Subcutaneous abdominal adipose tissue (tissue), 5 donors: ENCODE measurements around the gene CHIC2.

Experiments
- H3K27ac ChIP-seq: one replicate; pipeline ENCODE4 v1.7.0; 2013; ENCODE audit warnings: low read depth, mild to moderate bottlenecking, inconsistent platforms, low read length, moderate library complexity
- H3K27me3 ChIP-seq, 5 donors: one replicate each; pipeline ENCODE4 v1.7.0; 2013; ENCODE audit warnings: low read length in 5 of 5, inconsistent platforms in 1 of 5; ENCODE audit not compliant: control insufficient read depth in 5 of 5, insufficient read depth in 4 of 5
- H3K36me3 ChIP-seq, 5 donors: one replicate each; pipeline ENCODE4 v1.7.0; 2013; ENCODE audit warnings: low read length in 5 of 5; ENCODE audit not compliant: control insufficient read depth in 5 of 5, insufficient read depth in 5 of 5
- H3K4me1 ChIP-seq, 5 donors: one replicate each; pipeline ENCODE4 v1.7.0; 2013; ENCODE audit warnings: low read length in 5 of 5, mild to moderate bottlenecking in 3 of 5, moderate library complexity in 1 of 5; ENCODE audit not compliant: control insufficient read depth in 5 of 5, insufficient read depth in 5 of 5
- H3K4me3 ChIP-seq, 5 donors: one replicate each; pipeline ENCODE4 v1.7.0; 2013; ENCODE audit warnings: low read length in 5 of 5, low read depth in 1 of 5
- H3K9ac ChIP-seq, 5 donors: one replicate each; pipeline ENCODE4 v1.7.0; 2013; ENCODE audit warnings: low read length in 5 of 5, mild to moderate bottlenecking in 4 of 5, moderate library complexity in 3 of 5
- H3K9me3 ChIP-seq, 5 donors: one replicate each; pipeline ENCODE4 v1.7.0; 2013; ENCODE audit warnings: low read length in 5 of 5; ENCODE audit not compliant: control insufficient read depth in 5 of 5
- donor health status: healthy.
- donor health status: healthy.
- donor health status: healthy.
- donor health status: healthy.
- donor health status: healthy.

Gene CHIC2

GRCh38 chr4:53992785-53993184 lies 71.6 kb downstream of the CHIC2 start:
- no peak overlapping the region for H3K27ac ChIP-seq
- no peaks in the 10 kb centered on the region for H3K9me3 ChIP-seq
- no peak overlapping the region for H3K9ac ChIP-seq
- peaks cover 0 to 6% (median 0%) of the 10 kb centered on the region in 5 donors for H3K36me3 ChIP-seq
- no peak overlapping the region for H3K4me3 ChIP-seq
- H3K27me3 ChIP-seq: no peaks in the 10 kb centered on the region
- H3K4me1 ChIP-seq: no peaks in the 10 kb centered on the region

- Histone ChIP-seq H3K36me3 (peaks cover 0 to 6% (median 0%) of the 10 kb centered on the region in 5 donors), H3K9ac (no peak overlapping the region), H3K27ac (no peak overlapping the region), H3K9me3 (no peaks in the 10 kb centered on the region), H3K4me1 (no peaks in the 10 kb centered on the region), H3K4me3 (no peak overlapping the region), H3K27me3 (no peaks in the 10 kb centered on the region)
These were observed 72.6 kb downstream of the CHIC2 start for GRCh38 chr4:53991821-53992220.

- H3K9me3 ChIP-seq: no peaks in the 10 kb centered on the region
- H3K4me3 ChIP-seq: no peak overlapping the region
- no peak overlapping the region for H3K27ac ChIP-seq
- peaks cover 0 to 6% (median 0%) of the 10 kb centered on the region in 5 donors for H3K36me3 ChIP-seq
- no peaks in the 10 kb centered on the region for H3K4me1 ChIP-seq
- H3K9ac ChIP-seq: no peak overlapping the region
- no peaks in the 10 kb centered on the region for H3K27me3 ChIP-seq
These were observed 73.8 kb downstream of the CHIC2 start for GRCh38 chr4:53990641-53991040.

GRCh38 chr4:53987761-53988171 lies 76.6 kb downstream of the CHIC2 start:
- H3K9ac ChIP-seq: no peak overlapping the region
- H3K4me3 ChIP-seq: no peak overlapping the region
- no peak overlapping the region for H3K27ac ChIP-seq
- no peaks in the 10 kb centered on the region for H3K9me3 ChIP-seq
- H3K36me3 ChIP-seq: peaks cover 0 to 6% (median 0%) of the 10 kb centered on the region in 5 donors
- no peaks in the 10 kb centered on the region for H3K27me3 ChIP-seq
- H3K4me1 ChIP-seq: no peaks in the 10 kb centered on the region

GRCh38 chr4:53986062-53986461 lies 78.3 kb downstream of the CHIC2 start:
- Histone ChIP-seq H3K36me3 (no peaks in the 10 kb centered on the region), H3K9ac (no peak overlapping the region), H3K27ac (no peak overlapping the region), H3K27me3 (no peaks in the 10 kb centered on the region), H3K4me3 (no peak overlapping the region), H3K4me1 (no peaks in the 10 kb centered on the region), H3K9me3 (no peaks in the 10 kb centered on the region)

- Histone ChIP-seq H3K36me3 (no peaks in the 10 kb centered on the region), H3K9me3 (no peaks in the 10 kb centered on the region), H3K27ac (no peak overlapping the region), H3K4me3 (no peak overlapping the region), H3K9ac (no peak overlapping the region), H3K4me1 (no peaks in the 10 kb centered on the region), H3K27me3 (no peaks in the 10 kb centered on the region)
These were observed 82.8 kb downstream of the CHIC2 start for GRCh38 chr4:53981567-53981966.

- H3K9ac ChIP-seq: no peak overlapping the region
- H3K27ac ChIP-seq: no peak overlapping the region
- H3K27me3 ChIP-seq: no peaks in the 10 kb centered on the region
- H3K4me1 ChIP-seq: no peaks in the 10 kb centered on the region
- no peaks in the 10 kb centered on the region for H3K9me3 ChIP-seq
- no peak overlapping the region for H3K4me3 ChIP-seq
- H3K36me3 ChIP-seq: no peaks in the 10 kb centered on the region
These were observed 83.3 kb downstream of the CHIC2 start for GRCh38 chr4:53981066-53981465.

GRCh38 chr4:53974561-53974960 lies 89.8 kb downstream of the CHIC2 start:
- no peaks in the 10 kb centered on the region for H3K4me1 ChIP-seq
- H3K36me3 ChIP-seq: no peaks in the 10 kb centered on the region
- H3K9me3 ChIP-seq: no peaks in the 10 kb centered on the region
- no peak overlapping the region for H3K4me3 ChIP-seq
- H3K27ac ChIP-seq: no peak overlapping the region
- H3K9ac ChIP-seq: no peak overlapping the region
- no peaks in the 10 kb centered on the region for H3K27me3 ChIP-seq

- Histone ChIP-seq H3K9me3 (no peaks in the 10 kb centered on the region), H3K27ac (no peak overlapping the region), H3K4me1 (no peaks in the 10 kb centered on the region), H3K27me3 (no peaks in the 10 kb centered on the region), H3K9ac (no peak overlapping the region), H3K4me3 (no peak overlapping the region), H3K36me3 (no peaks in the 10 kb centered on the region)
These were observed 96.4 kb downstream of the CHIC2 start for GRCh38 chr4:53967986-53968385.

GRCh38 chr4:53963781-53964180 lies 100.6 kb downstream of the CHIC2 start:
- H3K9ac ChIP-seq: no peak overlapping the region
- H3K27ac ChIP-seq: no peak overlapping the region
- H3K36me3 ChIP-seq: no peaks in the 10 kb centered on the region
- H3K4me3 ChIP-seq: no peak overlapping the region
- H3K27me3 ChIP-seq: no peaks in the 10 kb centered on the region
- H3K4me1 ChIP-seq: no peaks in the 10 kb centered on the region
- H3K9me3 ChIP-seq: no peaks in the 10 kb centered on the region

GRCh38 chr4:53963336-53963735 lies 101.1 kb downstream of the CHIC2 start:
- Histone ChIP-seq H3K27me3 (no peaks in the 10 kb centered on the region), H3K9ac (no peak overlapping the region), H3K36me3 (no peaks in the 10 kb centered on the region), H3K4me3 (no peak overlapping the region), H3K9me3 (no peaks in the 10 kb centered on the region), H3K4me1 (no peaks in the 10 kb centered on the region), H3K27ac (no peak overlapping the region)
